IPS DF 6.9 (cell line): Measurements from ENCODE around the gene GSTT4.
"Not testable (repeated sequence)": the region's sequence is repeated elsewhere in the genome, so short reads cannot be mapped to it uniquely, and the experiment has no call there.

Experiments
- DNase-seq: peaks from one replicate; pipeline ENCODE4 v3.0.0-alpha.2; 2013; ENCODE audit warnings: low read depth, low spot score
- H3K27ac ChIP-seq: one replicate; pipeline ENCODE4 v1.5.1; 2013; ENCODE audit warnings: low read length, control low read depth
- H3K27me3 ChIP-seq: 2 replicates; pipeline ENCODE4 v1.6.1; 2013; ENCODE audit warnings: mild to moderate bottlenecking, low read length; ENCODE audit not compliant: control insufficient read depth, insufficient read depth
- H3K36me3 ChIP-seq: 2 replicates; pipeline ENCODE4 v1.6.1; 2013; ENCODE audit warnings: low read length; ENCODE audit not compliant: control insufficient read depth, insufficient read depth
- H3K4me1 ChIP-seq: 2 replicates; pipeline ENCODE4 v1.6.1; 2013; ENCODE audit warnings: low read length; ENCODE audit not compliant: control insufficient read depth, insufficient read depth
- H3K4me3 ChIP-seq: 2 replicates; pipeline ENCODE4 v1.5.1; 2013; ENCODE audit warnings: mild to moderate bottlenecking, low read length
- H3K9me3 ChIP-seq: 2 replicates; pipeline ENCODE4 v1.6.1; 2013; ENCODE audit warnings: low read length, inconsistent platforms; ENCODE audit not compliant: control insufficient read depth, insufficient read depth
- WGBS: extraction: QIAGEN DNeasy Blood & Tissue Kit; methylation state at CpG from one replicate; pipeline ENCODE4 v1.1.7; 2013; ENCODE audit warnings: mixed read lengths, missing lambda C conversion rate; ENCODE audit not compliant: insufficient read length, insufficient coverage; 5-methylcytosine and 5-hydroxymethylcytosine counted together

Gene GSTT4

GRCh38 chr22:24005201-24005600, at the start of gene GSTT4:
GSTT4 (minus strand) TSS chr22:24005453; CDS start chr22:24005356, 97 bp downstream.
- Histone ChIP-seq H3K27me3 (no peaks in the 10 kb centered on the region), H3K9me3 (no peaks in the 10 kb centered on the region), H3K27ac (no peak within 1 kb of the TSS), H3K4me1 (no peaks in the 10 kb centered on the region; the same call in none of the 2 replicates), H3K36me3 (no peaks in the 10 kb centered on the region), H3K4me3 (no peak within 1 kb of the TSS)
- DNase-seq, result no peak
- no CpG with 5 or more reads among the region's 6 CpGs for WGBS

- Histone ChIP-seq H3K36me3 (peaks cover 17% of the 10 kb centered on the region), H3K27me3 (no peaks in the 10 kb centered on the region), H3K27ac (no peak overlapping the region), H3K4me3 (no peak overlapping the region), H3K4me1 (no peaks in the 10 kb centered on the region), H3K9me3 (no peaks in the 10 kb centered on the region)
- DNase-seq, result no peak
- no CpG with 5 or more reads among the region's 3 CpGs for whole genome bisulfite sequencing
Observed at GRCh38 chr22:24054356-24054755, 49.1 kb upstream of the GSTT4 start.

GRCh38 chr22:24053481-24054226, 48.4 kb upstream of the GSTT4 start:
- H3K4me1 ChIP-seq, result no peaks in the 10 kb centered on the region
- no peak overlapping the region for H3K4me3 ChIP-seq
- H3K27me3 ChIP-seq, result no peaks in the 10 kb centered on the region
- peaks cover 19% of the 10 kb centered on the region; the same call in 1 of the 2 replicates for H3K36me3 ChIP-seq
- H3K27ac ChIP-seq, result no peak overlapping the region
- H3K9me3 ChIP-seq, result no peaks in the 10 kb centered on the region
- no CpG with 5 or more reads among the region's 10 CpGs for WGBS
- no peak for DNase-seq

- Histone ChIP-seq H3K27ac (no peak overlapping the region), H3K4me3 (no peak overlapping the region), H3K36me3 (0 out of 2 replicates have a peak, but pooled peaks cover 11% of the 10 kb centered on the region), H3K9me3 (no peaks in the 10 kb centered on the region), H3K4me1 (no peaks in the 10 kb centered on the region), H3K27me3 (no peaks in the 10 kb centered on the region)
- DNase-seq, result no peak
- WGBS, result no CpG with 5 or more reads among the region's 4 CpGs
Observed at GRCh38 chr22:24051568-24051967, 46.3 kb upstream of the GSTT4 start.

GRCh38 chr22:24051028-24051427, 45.8 kb upstream of the GSTT4 start:
- Histone ChIP-seq H3K27me3 (no peaks in the 10 kb centered on the region), H3K27ac (no peak overlapping the region), H3K36me3 (0 out of 2 replicates have a peak, but pooled peaks cover 9% of the 10 kb centered on the region), H3K4me1 (no peaks in the 10 kb centered on the region), H3K9me3 (no peaks in the 10 kb centered on the region), H3K4me3 (no peak overlapping the region)
- WGBS, result no CpG with 5 or more reads among the region's 5 CpGs
- no peak for DNase-seq

GRCh38 chr22:24049978-24050377, 44.7 kb upstream of the GSTT4 start:
- Histone ChIP-seq H3K9me3 (no peaks in the 10 kb centered on the region), H3K36me3 (0 out of 2 replicates have a peak, but pooled peaks cover 9% of the 10 kb centered on the region), H3K4me3 (no peak overlapping the region), H3K27ac (no peak overlapping the region), H3K4me1 (no peaks in the 10 kb centered on the region), H3K27me3 (no peaks in the 10 kb centered on the region)
- WGBS, result no CpG with 5 or more reads among the region's 2 CpGs
- no peak for DNase-seq

- no peak overlapping the region for H3K27ac ChIP-seq
- WGBS, result no CpG with 5 or more reads among the region's 5 CpGs
- no peak for DNase-seq
Observed at GRCh38 chr22:24049211-24049610, 44.0 kb upstream of the GSTT4 start.

GRCh38 chr22:24046024-24046423, 40.8 kb upstream of the GSTT4 start:
- WGBS, result no CpG with 5 or more reads among the region's 5 CpGs
- Histone ChIP-seq H3K36me3 (0 out of 2 replicates have a peak, but pooled peaks cover 14% of the 10 kb centered on the region), H3K27ac (no peak overlapping the region), H3K4me1 (no peaks in the 10 kb centered on the region), H3K9me3 (no peaks in the 10 kb centered on the region), H3K27me3 (no peaks in the 10 kb centered on the region), H3K4me3 (no peak overlapping the region)
- no peak for DNase-seq

More at GRCh38 chr22:24049211-24049610, 44.0 kb upstream of the GSTT4 start:
- Histone ChIP-seq H3K36me3 (0 out of 2 replicates have a peak, but pooled peaks cover 9% of the 10 kb centered on the region), H3K4me1 (no peaks in the 10 kb centered on the region), H3K4me3 (no peak overlapping the region), H3K9me3 (no peaks in the 10 kb centered on the region), H3K27me3 (no peaks in the 10 kb centered on the region)

- no peak for DNase-seq
- H3K27me3 ChIP-seq, result no peaks in the 10 kb centered on the region
- WGBS, result no CpG with 5 or more reads among the region's 4 CpGs
- H3K4me3 ChIP-seq, result no peak overlapping the region
- no peaks in the 10 kb centered on the region; the same call in 1 of the 2 replicates for H3K4me1 ChIP-seq
- H3K36me3 ChIP-seq, result 0 out of 2 replicates have a peak, but pooled peaks cover 5% of the 10 kb centered on the region
- H3K27ac ChIP-seq, result no peak overlapping the region
- no peaks in the 10 kb centered on the region for H3K9me3 ChIP-seq
Observed at GRCh38 chr22:24043958-24044357, 38.7 kb upstream of the GSTT4 start.

- WGBS, result no CpG with 5 or more reads among the region's 5 CpGs
- not testable (repeated sequence) for H3K36me3 ChIP-seq, H3K27me3 ChIP-seq, H3K27ac ChIP-seq, H3K9me3 ChIP-seq, H3K4me1 ChIP-seq, H3K4me3 ChIP-seq, DNase-seq
Observed at GRCh38 chr22:24043465-24043864, 38.2 kb upstream of the GSTT4 start.
